Measurements from ENCODE around the gene DNASE1L1.

Gene DNASE1L1, protein sequence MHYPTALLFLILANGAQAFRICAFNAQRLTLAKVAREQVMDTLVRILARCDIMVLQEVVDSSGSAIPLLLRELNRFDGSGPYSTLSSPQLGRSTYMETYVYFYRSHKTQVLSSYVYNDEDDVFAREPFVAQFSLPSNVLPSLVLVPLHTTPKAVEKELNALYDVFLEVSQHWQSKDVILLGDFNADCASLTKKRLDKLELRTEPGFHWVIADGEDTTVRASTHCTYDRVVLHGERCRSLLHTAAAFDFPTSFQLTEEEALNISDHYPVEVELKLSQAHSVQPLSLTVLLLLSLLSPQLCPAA

GRCh38 chrX:154409222-154409871 is at the start of gene DNASE1L1:
DNASE1L1 (minus strand) TSS chrX:154409254; CDS start chrX:154405568, 3,686 bp downstream.
- in situ Hi-C loops (cut with MboI; ENCODE audit: low sequenced_read_pairs) = no loop called here

DNA sequence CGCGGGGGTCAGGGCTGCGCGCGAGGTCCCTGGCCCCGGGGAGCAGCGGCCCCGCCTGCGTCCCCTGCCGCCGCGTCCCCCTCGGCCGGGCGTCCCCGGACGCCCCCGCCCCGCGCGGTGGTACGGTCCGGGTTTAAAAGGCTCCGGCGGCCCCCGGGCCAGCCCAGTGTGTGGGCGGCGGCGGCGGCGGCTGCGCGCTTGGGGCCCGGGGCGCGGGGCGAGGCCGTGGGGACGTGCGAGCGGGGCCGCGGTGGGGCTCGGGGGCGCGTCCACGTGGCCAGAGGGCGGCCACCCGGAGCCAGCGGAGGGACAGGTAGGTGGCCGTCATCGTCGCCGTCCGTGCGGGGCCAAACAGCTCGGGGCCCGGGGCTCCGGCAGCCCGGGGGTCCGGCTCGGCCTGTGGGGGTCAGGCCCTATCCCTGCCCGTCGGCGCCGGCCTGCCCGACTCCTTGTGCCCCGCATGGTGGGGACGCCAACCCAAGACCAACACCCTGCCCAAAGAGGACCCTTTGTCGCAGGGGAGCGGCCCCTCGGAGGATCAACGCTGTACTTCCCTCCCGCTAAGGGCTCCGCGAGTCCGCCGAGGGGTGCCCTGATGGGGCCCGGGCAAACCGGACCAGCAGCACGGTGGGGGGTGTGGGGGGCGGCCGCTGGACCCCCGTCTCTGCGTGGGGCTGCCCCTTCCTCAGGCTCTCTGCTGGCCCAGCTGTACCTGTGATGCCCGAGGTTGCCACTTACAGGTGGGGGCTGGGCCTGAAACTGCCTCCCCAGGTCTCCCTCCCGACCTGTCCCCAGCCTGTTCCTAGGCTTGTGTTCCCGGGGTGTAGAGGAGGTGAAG is 49.3 kb upstream of the DNASE1L1 start, which contains the start of gene PLXNA3:
Gene PLXNA3 (plus strand): TSS at position 166 of the 838 bp plus-strand sequence. CDS start 1,903 bp downstream, outside the sequence.
- in situ Hi-C loops (cut with MboI; ENCODE audit: low sequenced_read_pairs) = no loop called here

DNA sequence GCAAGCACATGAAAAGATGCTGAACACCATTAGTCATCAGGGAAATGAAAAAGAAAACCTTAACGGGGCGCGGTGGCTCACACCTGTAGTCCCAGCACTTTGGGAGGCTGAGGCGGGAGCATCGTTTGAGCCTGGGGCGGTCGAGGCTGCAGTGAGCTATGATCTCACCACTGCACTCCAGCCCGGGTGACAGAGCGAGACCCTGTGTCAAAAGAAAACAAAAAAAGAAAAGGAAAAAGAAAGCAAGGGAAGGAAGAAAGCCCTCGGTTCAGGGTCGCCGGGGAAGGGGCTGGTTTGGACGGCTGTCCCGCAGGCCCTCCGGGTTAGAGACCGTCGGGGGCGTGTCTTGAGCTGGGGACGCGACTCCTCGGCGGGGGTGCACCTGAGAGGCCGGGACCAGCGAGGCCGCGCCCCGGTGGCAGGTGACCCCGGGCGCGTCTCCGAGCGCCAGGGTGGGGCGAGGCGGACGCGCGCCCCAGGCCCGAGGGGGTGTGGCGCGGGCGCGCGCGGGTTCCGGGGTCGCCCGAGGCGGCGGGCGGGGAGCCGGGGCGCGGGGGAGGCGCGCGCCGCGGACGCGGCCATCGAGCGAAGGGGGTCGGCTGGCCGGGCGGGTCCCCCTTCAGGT is 48.5 kb upstream of the DNASE1L1 start:
- in situ Hi-C loops (cut with MboI; ENCODE audit: low sequenced_read_pairs) = no loop called here

DNA sequence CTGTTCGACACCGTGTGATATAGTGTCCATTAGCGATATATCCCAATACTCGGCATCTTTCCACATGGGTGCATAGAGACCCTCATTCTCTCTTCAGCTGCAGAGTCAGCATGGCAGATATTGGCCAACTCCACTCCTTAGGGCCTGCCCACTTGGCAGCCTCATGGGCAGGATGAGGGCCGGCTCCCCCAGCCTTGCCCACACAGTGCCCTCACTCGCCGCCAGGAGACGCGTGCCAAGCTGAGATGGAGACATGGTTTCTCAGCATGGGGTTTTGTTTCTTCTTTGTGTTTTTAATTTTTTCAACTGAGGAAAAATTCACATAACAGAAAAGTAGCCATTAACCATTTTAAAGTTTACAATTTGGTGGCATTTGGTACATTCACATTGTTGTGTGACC is 43.8 kb upstream of the DNASE1L1 start:
- in situ Hi-C loops (cut with MboI; ENCODE audit: low sequenced_read_pairs) = no loop called here

GRCh38 chrX:154450312-154450711 is 41.3 kb upstream of the DNASE1L1 start:
- in situ Hi-C loops (cut with MboI; ENCODE audit: low sequenced_read_pairs) = no loop called here

DNA sequence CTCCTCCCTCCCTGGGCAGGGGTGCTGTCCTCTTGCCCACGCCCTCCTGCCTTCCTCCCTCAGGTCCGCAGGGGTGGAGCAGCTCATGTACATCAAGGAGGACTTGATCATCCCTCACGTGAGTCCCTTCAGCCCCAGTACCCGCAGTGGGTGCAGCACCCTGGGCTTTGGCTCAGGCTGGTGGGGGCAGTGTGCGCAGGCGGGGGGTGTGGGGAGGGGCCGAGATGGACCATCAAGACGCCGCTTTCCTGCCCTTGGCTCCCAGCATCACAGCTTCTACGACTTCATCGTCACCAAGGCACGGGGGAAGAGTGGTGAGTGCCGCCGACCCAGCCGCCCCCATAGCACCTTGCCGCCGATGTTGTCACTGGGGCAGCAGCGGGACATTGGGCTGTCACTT is 40.6 kb upstream of the DNASE1L1 start:
- in situ Hi-C loops (cut with MboI; ENCODE audit: low sequenced_read_pairs) = no loop called here

- in situ Hi-C loops (cut with MboI; ENCODE audit: low sequenced_read_pairs) = no loop called here
These were observed 39.4 kb upstream of the DNASE1L1 start for GRCh38 chrX:154448484-154448883.

DNA sequence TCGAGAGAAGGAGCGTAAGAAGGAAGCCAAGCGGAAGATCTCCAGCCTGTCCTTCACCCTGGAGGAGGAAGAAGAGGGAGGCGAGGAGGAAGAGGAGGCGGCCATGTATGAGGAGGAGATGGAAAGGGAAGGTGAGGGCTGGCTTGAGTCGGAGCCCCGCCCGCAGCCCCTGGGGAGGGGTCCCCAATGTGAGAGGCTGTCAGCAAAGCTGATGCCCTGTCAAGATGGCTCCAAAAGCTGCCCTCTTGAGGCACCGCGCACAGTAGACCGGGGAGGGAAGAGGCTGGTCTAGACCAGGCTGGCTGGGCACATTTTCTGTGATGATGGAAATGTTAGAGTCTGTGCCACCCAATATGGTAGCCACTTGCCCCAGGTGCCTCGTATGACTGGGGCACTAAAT is 37.4 kb upstream of the DNASE1L1 start:
- in situ Hi-C loops (cut with MboI; ENCODE audit: low sequenced_read_pairs) = no loop called here

GRCh38 chrX:154445776-154446175 is 36.7 kb upstream of the DNASE1L1 start:
- in situ Hi-C loops (cut with MboI; ENCODE audit: low sequenced_read_pairs) = no loop called here

- in situ Hi-C loops (cut with MboI; ENCODE audit: low sequenced_read_pairs) = no loop called here
These were observed 35.7 kb upstream of the DNASE1L1 start for GRCh38 chrX:154444755-154445246.

DNA sequence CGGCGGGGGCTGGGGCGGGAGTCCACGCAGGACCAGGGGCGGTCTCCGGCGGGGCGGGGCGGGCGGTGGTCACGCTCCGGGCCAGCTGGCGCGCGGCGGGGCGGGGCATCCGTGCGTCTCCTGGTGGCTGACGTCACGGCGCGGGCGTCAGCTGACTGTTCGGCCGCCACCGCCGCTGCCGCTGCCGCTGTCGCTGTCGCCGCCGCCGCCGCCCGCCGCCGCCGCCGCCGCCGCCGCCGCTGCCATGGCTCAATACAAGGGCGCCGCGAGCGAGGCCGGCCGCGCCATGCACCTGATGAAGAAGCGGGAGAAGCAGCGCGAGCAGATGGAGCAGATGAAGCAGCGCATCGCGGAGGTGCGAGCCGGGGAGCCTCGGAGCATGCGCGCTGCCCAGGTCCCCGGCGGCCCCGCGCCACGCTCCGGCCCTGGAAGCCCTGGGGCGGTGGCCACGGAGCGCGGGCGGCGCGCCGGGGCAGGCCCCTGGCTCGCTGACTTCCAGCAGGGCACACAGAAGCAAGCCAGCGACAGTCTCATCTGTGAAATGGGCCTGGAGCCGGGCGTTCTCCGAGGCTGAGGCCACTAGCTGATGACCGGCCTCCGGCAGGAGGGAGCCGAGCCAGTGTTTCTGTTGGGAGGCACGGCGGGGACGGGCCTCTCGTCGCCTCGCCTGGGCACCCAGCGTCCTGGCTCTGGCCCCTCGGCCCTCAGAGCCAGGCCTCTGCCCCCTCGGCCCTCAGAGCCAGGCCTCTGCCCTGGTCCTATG is 35.1 kb upstream of the DNASE1L1 start, which contains the start of gene FAM50A:
Gene FAM50A (plus strand): TSS at position 150 of the 763 bp plus-strand sequence. CDS start 95 bp downstream, at position 245.
- in situ Hi-C loops (cut with MboI; ENCODE audit: low sequenced_read_pairs) = no loop called here

DNA sequence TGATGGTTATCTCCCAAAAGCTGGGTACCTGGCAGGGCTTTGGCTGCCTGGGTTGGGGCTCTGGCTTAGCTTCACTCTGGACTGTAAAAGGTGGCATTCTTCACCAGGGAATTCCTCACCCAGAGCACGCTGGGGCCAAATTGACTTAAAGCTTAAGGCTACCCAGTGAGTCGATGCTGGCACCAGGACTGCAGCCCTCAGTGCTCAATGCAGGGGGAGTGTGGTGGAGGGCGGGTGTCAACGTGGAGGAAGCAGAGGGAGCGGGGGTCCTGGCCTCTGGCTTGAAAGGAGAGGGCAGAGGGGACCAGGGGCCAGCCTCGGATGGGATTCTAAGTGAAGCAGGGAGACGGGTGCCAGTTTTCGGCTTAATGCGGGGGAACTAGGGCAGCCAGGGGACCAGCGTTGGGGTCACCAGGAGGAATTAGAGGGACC is 34.4 kb upstream of the DNASE1L1 start:
- in situ Hi-C loops (cut with MboI; ENCODE audit: low sequenced_read_pairs) = no loop called here

GRCh38 chrX:154441984-154442707 is 33.1 kb upstream of the DNASE1L1 start:
- in situ Hi-C loops (cut with MboI; ENCODE audit: low sequenced_read_pairs) = no loop called here

GRCh38 chrX:154441564-154441963 is 32.5 kb upstream of the DNASE1L1 start:
- in situ Hi-C loops (cut with MboI; ENCODE audit: low sequenced_read_pairs) = no loop called here

DNA sequence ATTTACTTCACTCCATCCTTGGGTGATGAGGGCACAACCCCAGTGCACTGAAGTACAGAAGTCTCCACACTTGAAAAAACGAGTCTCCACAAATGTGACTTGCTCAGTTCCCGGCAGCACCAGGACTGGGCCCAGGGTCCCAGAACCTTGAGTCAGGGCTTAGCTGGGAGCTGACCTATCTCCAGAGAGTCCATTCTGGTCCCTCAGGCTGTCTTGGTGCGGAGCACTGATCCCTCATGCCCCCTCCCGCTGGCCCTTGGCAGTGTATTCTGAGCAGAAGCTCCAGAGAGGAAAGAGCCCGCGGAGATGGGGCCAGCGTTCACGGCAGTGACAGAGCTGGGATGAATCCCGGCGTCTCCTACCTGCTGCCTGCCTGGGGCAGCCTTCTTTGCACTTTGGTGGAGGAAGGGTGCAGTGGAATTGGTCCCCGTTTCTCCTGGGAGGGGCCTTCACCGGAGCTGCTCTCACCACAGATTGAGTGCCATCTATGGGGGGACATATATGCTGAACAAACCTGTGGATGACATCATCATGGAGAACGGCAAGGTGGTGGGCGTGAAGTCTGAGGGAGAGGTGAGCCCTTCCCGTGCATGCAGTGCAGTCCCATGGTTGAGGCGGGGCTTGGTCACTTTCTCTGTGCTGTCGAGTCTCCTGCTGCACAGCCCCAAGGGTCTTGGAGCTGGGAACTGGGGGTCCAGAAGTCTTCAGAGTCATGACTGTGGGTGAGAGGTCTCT is 31.7 kb upstream of the DNASE1L1 start:
- in situ Hi-C loops (cut with MboI; ENCODE audit: low sequenced_read_pairs) = no loop called here

DNA sequence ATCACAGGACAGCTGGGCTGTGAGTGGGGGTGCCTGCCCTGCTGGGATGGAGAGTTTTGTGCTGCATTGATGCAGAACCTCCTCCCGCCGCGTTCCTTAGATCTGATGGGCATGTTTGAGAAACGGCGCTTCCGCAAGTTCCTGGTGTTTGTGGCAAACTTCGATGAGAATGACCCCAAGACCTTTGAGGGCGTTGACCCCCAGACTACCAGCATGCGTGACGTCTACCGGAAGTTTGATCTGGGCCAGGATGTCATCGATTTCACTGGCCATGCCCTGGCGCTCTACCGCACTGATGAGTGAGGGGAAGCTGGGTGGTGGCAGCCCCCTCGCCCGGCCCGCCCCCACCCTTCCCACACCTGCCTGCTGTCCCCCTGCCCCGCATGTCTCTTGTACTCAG is 30.8 kb upstream of the DNASE1L1 start:
- in situ Hi-C loops (cut with MboI; ENCODE audit: low sequenced_read_pairs) = no loop called here

DNA sequence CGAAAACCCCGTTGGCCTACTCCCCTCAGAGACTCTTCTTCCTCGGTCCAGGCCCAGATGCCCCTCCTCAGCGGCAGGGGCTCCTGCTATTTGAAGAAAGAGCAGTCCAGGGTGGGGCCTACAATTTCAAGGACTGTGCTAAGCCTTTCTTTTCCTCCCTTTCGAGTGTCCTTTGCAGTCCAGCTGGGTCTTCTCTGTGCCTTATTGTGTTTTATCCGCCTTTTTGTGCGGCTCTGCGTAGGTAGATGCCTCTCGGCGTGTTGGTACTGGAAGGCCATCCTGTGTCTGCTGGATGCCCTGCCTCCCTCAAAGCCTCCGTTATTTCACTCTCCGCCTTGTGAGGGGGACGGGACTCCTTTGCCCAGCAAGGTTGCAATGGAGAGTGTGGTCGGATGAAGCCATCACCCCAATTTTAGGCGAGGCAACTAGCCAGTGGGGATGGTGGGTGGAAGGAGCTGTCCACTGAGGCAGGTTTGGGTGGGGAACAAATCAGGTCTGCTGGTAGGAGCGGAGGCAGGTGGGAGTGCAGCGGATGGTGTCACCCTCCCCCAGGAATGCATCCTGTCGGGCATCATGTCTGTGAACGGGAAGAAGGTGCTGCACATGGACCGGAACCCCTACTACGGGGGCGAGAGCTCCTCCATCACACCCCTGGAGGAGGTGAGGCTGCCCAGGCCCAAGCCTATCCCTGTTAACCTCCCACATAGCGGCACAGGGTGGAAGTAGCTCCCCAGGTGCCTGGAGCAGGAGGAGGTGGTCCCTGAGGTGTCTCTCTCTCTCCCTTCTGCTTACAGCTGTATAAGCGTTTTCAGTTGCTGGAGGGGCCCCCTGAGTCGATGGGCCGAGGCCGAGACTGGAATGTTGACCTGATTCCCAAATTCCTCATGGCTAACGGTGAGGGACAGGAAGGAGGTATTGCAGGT is 29.2 kb upstream of the DNASE1L1 start:
- in situ Hi-C loops (cut with MboI; ENCODE audit: low sequenced_read_pairs) = no loop called here
